ENCODE data around the gene CRYM.
A peak's percentile ranks its signal among the peaks of the same experiment; 100 is the strongest.

The CRYM gene

DNA sequence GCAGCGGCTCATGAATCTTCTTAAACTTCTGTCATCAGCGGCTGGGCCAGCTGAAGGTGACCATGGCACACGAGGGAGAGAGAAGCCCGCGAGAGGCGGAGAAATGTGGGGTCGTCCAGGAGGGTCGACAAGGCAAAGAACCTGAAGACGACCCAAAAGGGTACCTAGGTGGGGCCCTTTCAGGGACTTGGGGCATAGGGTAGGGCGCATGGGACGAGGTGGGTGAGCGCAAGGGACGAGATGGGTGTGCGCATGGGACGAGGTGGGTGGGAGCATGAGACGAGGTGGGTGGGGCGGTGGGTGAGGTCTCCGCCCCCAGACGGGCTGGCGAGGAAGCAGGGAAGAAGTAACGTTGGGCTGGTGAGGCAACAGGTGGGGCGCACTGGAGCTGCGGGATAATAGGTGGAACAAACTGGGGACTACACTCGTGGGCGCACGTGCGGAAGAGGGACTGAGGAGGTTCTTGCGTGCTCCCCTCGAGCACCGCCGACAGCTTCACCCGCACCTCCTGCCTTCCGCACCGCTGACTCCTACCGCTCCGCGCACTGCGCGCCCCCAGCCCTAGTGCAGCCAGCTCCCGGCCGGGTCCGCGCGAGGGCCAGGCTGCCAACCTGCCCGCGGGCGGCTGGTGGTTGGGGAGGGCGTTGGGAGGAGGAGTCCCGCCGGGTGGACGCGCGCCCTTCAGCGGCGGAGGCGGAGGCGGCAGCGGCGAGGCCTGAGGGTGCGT is 23.2 kb upstream of the CRYM start (continued):
- TF ChIP-seq ELK4 (IDR thresholded peaks at IDR 0.05; ENCODE audit: borderline replicate concordance, low read depth, low read length) = no peak
- TF ChIP-seq ZNF404 (tag by site-specific recombination; IDR thresholded peaks at IDR 0.05) = no peak
- TF ChIP-seq ZNF529 (tag by site-specific recombination; IDR thresholded peaks at IDR 0.05; ENCODE audit: insufficient replicate concordance) = no peak
- 0 out of 2 replicates have a peak, but pooled peaks have one; percentile 92 for TF ChIP-seq ZNF223 (tag by site-specific recombination; IDR thresholded peaks at IDR 0.05)
- TF ChIP-seq ZNF558 (tag by site-specific recombination; IDR thresholded peaks at IDR 0.05) = no peak
- TF ChIP-seq ZNF23 (tag by site-specific recombination; IDR thresholded peaks at IDR 0.05; ENCODE audit: borderline replicate concordance) = no peak
- TF ChIP-seq, protein P1, sequence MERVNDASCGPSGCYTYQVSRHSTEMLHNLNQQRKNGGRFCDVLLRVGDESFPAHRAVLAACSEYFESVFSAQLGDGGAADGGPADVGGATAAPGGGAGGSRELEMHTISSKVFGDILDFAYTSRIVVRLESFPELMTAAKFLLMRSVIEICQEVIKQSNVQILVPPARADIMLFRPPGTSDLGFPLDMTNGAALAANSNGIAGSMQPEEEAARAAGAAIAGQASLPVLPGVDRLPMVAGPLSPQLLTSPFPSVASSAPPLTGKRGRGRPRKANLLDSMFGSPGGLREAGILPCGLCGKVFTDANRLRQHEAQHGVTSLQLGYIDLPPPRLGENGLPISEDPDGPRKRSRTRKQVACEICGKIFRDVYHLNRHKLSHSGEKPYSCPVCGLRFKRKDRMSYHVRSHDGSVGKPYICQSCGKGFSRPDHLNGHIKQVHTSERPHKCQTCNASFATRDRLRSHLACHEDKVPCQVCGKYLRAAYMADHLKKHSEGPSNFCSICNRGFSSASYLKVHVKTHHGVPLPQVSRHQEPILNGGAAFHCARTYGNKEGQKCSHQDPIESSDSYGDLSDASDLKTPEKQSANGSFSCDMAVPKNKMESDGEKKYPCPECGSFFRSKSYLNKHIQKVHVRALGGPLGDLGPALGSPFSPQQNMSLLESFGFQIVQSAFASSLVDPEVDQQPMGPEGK (tag by site-specific recombination; IDR thresholded peaks at IDR 0.05) = peak; percentile 96
- TF ChIP-seq ZBTB1 (tag by site-specific recombination; IDR thresholded peaks at IDR 0.05) = 0 out of 2 replicates have a peak, but pooled peaks have one; percentile 45
- TF ChIP-seq, protein P2, sequence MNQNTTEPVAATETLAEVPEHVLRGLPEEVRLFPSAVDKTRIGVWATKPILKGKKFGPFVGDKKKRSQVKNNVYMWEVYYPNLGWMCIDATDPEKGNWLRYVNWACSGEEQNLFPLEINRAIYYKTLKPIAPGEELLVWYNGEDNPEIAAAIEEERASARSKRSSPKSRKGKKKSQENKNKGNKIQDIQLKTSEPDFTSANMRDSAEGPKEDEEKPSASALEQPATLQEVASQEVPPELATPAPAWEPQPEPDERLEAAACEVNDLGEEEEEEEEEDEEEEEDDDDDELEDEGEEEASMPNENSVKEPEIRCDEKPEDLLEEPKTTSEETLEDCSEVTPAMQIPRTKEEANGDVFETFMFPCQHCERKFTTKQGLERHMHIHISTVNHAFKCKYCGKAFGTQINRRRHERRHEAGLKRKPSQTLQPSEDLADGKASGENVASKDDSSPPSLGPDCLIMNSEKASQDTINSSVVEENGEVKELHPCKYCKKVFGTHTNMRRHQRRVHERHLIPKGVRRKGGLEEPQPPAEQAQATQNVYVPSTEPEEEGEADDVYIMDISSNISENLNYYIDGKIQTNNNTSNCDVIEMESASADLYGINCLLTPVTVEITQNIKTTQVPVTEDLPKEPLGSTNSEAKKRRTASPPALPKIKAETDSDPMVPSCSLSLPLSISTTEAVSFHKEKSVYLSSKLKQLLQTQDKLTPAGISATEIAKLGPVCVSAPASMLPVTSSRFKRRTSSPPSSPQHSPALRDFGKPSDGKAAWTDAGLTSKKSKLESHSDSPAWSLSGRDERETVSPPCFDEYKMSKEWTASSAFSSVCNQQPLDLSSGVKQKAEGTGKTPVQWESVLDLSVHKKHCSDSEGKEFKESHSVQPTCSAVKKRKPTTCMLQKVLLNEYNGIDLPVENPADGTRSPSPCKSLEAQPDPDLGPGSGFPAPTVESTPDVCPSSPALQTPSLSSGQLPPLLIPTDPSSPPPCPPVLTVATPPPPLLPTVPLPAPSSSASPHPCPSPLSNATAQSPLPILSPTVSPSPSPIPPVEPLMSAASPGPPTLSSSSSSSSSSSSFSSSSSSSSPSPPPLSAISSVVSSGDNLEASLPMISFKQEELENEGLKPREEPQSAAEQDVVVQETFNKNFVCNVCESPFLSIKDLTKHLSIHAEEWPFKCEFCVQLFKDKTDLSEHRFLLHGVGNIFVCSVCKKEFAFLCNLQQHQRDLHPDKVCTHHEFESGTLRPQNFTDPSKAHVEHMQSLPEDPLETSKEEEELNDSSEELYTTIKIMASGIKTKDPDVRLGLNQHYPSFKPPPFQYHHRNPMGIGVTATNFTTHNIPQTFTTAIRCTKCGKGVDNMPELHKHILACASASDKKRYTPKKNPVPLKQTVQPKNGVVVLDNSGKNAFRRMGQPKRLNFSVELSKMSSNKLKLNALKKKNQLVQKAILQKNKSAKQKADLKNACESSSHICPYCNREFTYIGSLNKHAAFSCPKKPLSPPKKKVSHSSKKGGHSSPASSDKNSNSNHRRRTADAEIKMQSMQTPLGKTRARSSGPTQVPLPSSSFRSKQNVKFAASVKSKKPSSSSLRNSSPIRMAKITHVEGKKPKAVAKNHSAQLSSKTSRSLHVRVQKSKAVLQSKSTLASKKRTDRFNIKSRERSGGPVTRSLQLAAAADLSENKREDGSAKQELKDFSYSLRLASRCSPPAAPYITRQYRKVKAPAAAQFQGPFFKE (tag by site-specific recombination; IDR thresholded peaks at IDR 0.05; ENCODE audit: borderline replicate concordance) = no peak; the same call in 1 of the 2 replicates
- TF ChIP-seq ZNF423 (tag by site-specific recombination; IDR thresholded peaks at IDR 0.05) = no peak
- no peak for TF ChIP-seq ZNF837 (tag by site-specific recombination; IDR thresholded peaks at IDR 0.05)
- TF ChIP-seq ZNF776 (tag by site-specific recombination; IDR thresholded peaks at IDR 0.05; ENCODE audit: borderline replicate concordance) = no peak
- no peak; the same call in 1 of the 2 replicates for TF ChIP-seq MYNN (tag by site-specific recombination; IDR thresholded peaks at IDR 0.05; ENCODE audit: borderline replicate concordance)
- peak; percentile 78; the same call in 1 of the 2 replicates for TF ChIP-seq ZNF24 (tag by site-specific recombination; IDR thresholded peaks at IDR 0.05)
- TF ChIP-seq ZBTB20 (tag by site-specific recombination; IDR thresholded peaks at IDR 0.05) = peak; percentile 70
- no peak for TF ChIP-seq GFI1B (tag by site-specific recombination; IDR thresholded peaks at IDR 0.05)
- TF ChIP-seq BCL11A (tag by site-specific recombination; IDR thresholded peaks at IDR 0.05; ENCODE audit: low read depth) = no peak
- TF ChIP-seq ZNF610 (tag by site-specific recombination; IDR thresholded peaks at IDR 0.05; ENCODE audit: borderline replicate concordance) = peak; percentile 58; the same call in 1 of the 2 replicates
- TF ChIP-seq, protein P3, sequence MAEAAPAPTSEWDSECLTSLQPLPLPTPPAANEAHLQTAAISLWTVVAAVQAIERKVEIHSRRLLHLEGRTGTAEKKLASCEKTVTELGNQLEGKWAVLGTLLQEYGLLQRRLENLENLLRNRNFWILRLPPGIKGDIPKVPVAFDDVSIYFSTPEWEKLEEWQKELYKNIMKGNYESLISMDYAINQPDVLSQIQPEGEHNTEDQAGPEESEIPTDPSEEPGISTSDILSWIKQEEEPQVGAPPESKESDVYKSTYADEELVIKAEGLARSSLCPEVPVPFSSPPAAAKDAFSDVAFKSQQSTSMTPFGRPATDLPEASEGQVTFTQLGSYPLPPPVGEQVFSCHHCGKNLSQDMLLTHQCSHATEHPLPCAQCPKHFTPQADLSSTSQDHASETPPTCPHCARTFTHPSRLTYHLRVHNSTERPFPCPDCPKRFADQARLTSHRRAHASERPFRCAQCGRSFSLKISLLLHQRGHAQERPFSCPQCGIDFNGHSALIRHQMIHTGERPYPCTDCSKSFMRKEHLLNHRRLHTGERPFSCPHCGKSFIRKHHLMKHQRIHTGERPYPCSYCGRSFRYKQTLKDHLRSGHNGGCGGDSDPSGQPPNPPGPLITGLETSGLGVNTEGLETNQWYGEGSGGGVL (tag by site-specific recombination; IDR thresholded peaks at IDR 0.05) = peak; percentile 55; the same call in 1 of the 2 replicates
- TF ChIP-seq ZNF791 (tag by site-specific recombination; IDR thresholded peaks at IDR 0.05) = no peak
- TF ChIP-seq TCF7L2 (IDR thresholded peaks at IDR 0.05; ENCODE audit: borderline replicate concordance, low read depth, low read length) = no peak
- no peak for TF ChIP-seq ZNF560 (tag by site-specific recombination; IDR thresholded peaks at IDR 0.05; ENCODE audit: borderline replicate concordance)
- TF ChIP-seq ZBTB7A (tag by site-specific recombination; IDR thresholded peaks at IDR 0.05; ENCODE audit: low read depth) = peak; percentile 83; the same call in 1 of the 2 replicates
- TF ChIP-seq, protein P4, sequence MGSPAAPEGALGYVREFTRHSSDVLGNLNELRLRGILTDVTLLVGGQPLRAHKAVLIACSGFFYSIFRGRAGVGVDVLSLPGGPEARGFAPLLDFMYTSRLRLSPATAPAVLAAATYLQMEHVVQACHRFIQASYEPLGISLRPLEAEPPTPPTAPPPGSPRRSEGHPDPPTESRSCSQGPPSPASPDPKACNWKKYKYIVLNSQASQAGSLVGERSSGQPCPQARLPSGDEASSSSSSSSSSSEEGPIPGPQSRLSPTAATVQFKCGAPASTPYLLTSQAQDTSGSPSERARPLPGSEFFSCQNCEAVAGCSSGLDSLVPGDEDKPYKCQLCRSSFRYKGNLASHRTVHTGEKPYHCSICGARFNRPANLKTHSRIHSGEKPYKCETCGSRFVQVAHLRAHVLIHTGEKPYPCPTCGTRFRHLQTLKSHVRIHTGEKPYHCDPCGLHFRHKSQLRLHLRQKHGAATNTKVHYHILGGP (tag by site-specific recombination; IDR thresholded peaks at IDR 0.05) = no peak
